ENCODE data around the gene CCDC187. TPM values are rescaled to one million over a fixed set of nuclear protein-coding genes. Genes with fewer than 3 reads are reported as not detected.

CCDC187 gene
- total RNA-seq, 1 experiment from 2014 or later = 0.04 TPM

GRCh38 chr9:136225366-136225747, 78.5 kb downstream of the CCDC187 start:
- Mint-ChIP-seq H3K4me1 (peaks cover 2% of the 10 kb centered on the region; the same call in 1 of the 2 replicates), H3K27ac (peak overlapping the region; percentile 42), H3K36me3 (peaks cover 17% of the 10 kb centered on the region), H3K9me3 (no peaks in the 10 kb centered on the region), H3K4me3 (no peak overlapping the region), H3K27me3 (ENCODE audit: low read depth) (no peaks in the 10 kb centered on the region)
- ChIA-PET CTCF (interaction anchor here (1.6 to 2.8 kb wide), 2 partner anchors 51 to 82 kb away, joined by 3 to 9 read pairs; no protein-coding TSS in a partner anchor), POLR2A (interaction anchor here (0.7 kb wide), 1 partner anchor 92 kb away, joined by 3 read pairs; no protein-coding TSS in a partner anchor)
- DNase-seq (ENCODE audit: low spot score) (no peak), ATAC-seq (no peak)
- TF ChIP-seq IRF1 (CRISPR knock-in tag; IDR thresholded peaks at IDR 0.05) = no peak
- no peak for TF ChIP-seq ZBTB21 (CRISPR knock-in tag; IDR thresholded peaks at IDR 0.05; ENCODE audit: borderline replicate concordance)
- no peak for TF ChIP-seq ATF3 (CRISPR knock-in tag; conservative IDR thresholded peaks at IDR 0.05)
- no peak for TF ChIP-seq ERG (CRISPR knock-in tag; IDR thresholded peaks at IDR 0.05)
- TF ChIP-seq E2F5 (CRISPR knock-in tag; IDR thresholded peaks at IDR 0.05) = no peak
- no peak for TF ChIP-seq ZNF423 (CRISPR knock-in tag; IDR thresholded peaks at IDR 0.05)
- TF ChIP-seq FOXP4 (CRISPR knock-in tag; IDR thresholded peaks at IDR 0.05) = no peak
- TF ChIP-seq AR (CRISPR knock-in tag; IDR thresholded peaks at IDR 0.05) = no peak
- TF ChIP-seq STAT6 (CRISPR knock-in tag; conservative IDR thresholded peaks at IDR 0.05; ENCODE audit: low read depth) = no peak
- TF ChIP-seq ATF6 (CRISPR knock-in tag; IDR thresholded peaks at IDR 0.05) = no peak
- no peak for TF ChIP-seq E2F4 (CRISPR knock-in tag; IDR thresholded peaks at IDR 0.05; ENCODE audit: borderline replicate concordance, low read depth)
- no peak for TF ChIP-seq ZNF425 (CRISPR knock-in tag; conservative IDR thresholded peaks at IDR 0.05)
- TF ChIP-seq ZNF512 (CRISPR knock-in tag; IDR thresholded peaks at IDR 0.05; ENCODE audit: borderline replicate concordance) = no peak
- TF ChIP-seq ZNF121 (CRISPR knock-in tag; IDR thresholded peaks at IDR 0.05) = no peak
- TF ChIP-seq ZBTB43 (CRISPR knock-in tag; IDR thresholded peaks at IDR 0.05) = no peak
- TF ChIP-seq OVOL2 (CRISPR knock-in tag; IDR thresholded peaks at IDR 0.05; ENCODE audit: borderline replicate concordance) = no peak
